Measurements from ENCODE around the gene KIF1C. TPM values are rescaled to one million over a fixed set of nuclear protein-coding genes. Genes with fewer than 3 reads are reported as not detected.

Gene KIF1C
- total and polyA plus RNA-seq, 2 donors (not counting 1 experiment from before 2014, with no cell fraction given): 5.7 to 29.6 TPM

DNA sequence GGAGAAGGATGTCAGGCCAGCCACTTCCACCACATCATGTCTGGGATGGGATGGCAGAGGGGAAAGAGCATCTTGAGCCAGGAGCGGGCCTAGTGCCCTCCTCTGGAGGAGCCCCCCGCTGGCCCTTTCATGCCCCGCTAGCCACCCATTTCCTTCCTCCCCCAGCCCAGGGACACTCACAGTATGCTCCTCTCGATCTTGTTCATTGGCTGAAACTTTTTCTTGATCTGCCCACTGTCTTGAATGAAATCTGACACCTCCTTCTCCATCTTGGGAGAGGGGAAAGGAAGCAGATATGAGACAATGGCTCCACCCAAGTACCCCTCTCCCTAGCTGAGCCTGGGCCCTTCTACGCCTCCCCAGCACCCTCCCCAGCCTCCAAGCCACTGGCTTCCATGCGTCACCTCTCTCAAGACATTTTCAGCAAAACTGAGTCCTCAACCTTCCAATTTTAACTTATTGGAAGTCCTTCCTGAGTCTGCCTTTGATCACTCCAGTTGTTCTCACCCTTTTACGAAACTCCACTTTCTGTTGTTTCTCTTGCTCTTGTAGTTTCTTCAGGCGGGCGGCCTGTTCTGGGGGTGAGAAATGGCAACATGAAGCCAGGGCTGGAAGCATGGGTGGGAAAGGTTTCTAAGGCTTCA, 37.3 kb upstream of the KIF1C start:
- H3K9me3 Mint-ChIP-seq (ENCODE audit: insufficient read depth): no peaks in the 10 kb centered on the region
- Histone ChIP-seq H3K79me2 (ENCODE audit: control insufficient read depth, insufficient read depth, low read length) (peaks cover 8% of the 10 kb centered on the region), H3K4me3 (ENCODE audit: control extremely low read depth in 1 of 5, extremely low read depth in 1 of 5, insufficient read depth in 1 of 5, low read depth in 2 of 5, low read length in 4 of 5) (no peak overlapping the region), H4K20me1 (ENCODE audit: control insufficient read depth, insufficient read depth, low read length, poor library complexity, severe bottlenecking) (no peaks in the 10 kb centered on the region), H3K4me1 (ENCODE audit: control insufficient read depth in 2 of 2, insufficient read depth in 2 of 2, low read length in 2 of 2) (no peaks in the 10 kb centered on the region), H3K36me3 (replicated peaks in 1 of 2; ENCODE audit: control extremely low read depth in 1 of 2, control insufficient read depth in 1 of 2, extremely low read depth in 1 of 2, insufficient read depth in 2 of 2, low read length in 1 of 2) (peaks cover 0 to 21% of the 10 kb centered on the region in 2 experiments), H3K9ac (ENCODE audit: low read length) (no peak overlapping the region), H3K27ac (ENCODE audit: low read length in 2 of 2) (no peak overlapping the region), H3K9me3 (ENCODE audit: control extremely low read depth in 1 of 3, control insufficient read depth in 2 of 3, insufficient read depth in 1 of 3, low read length in 2 of 3) (no peaks in the 10 kb centered on the region), H2AFZ (ENCODE audit: insufficient read depth, low read depth, low read length, poor library complexity, severe bottlenecking) (no peak overlapping the region), H3K4me2 (replicated peaks; ENCODE audit: low read depth, low read length, poor library complexity, severe bottlenecking) (no peak overlapping the region), H3K27me3 (replicated peaks in 1 of 4; ENCODE audit: control extremely low read depth in 1 of 4, control insufficient read depth in 3 of 4, insufficient read depth in 4 of 4, low read length in 3 of 4) (no peaks in the 10 kb centered on the region)
- POLR2A ChIA-PET: interaction anchor here (1.3 kb wide), 1 partner anchor 56 kb away, joined by 3 read pairs; no protein-coding TSS in a partner anchor
- intact Hi-C loops (cut with micrococcal nuclease): no loop called here
- TF ChIP-seq EZH2 (IDR thresholded peaks at IDR 0.05; ENCODE audit: borderline replicate concordance, insufficient read depth, low read depth, low read length, poor library complexity, severe bottlenecking) (no peak), CTCF (IDR thresholded peaks at IDR 0.05) (no peak)
- no peak overlapping the region for H3K4me3 Mint-ChIP-seq
- ATAC-seq (ENCODE audit: low read depth): no peak
- CTCF ChIA-PET: no interaction called here
- peaks cover 3% of the 10 kb centered on the region for H3K4me1 Mint-ChIP-seq
- DNase-seq: no peak
- H3K27me3 Mint-ChIP-seq: no peaks in the 10 kb centered on the region
- H3K27ac Mint-ChIP-seq: no peak overlapping the region
- 91% methylated on average over 4 of the region's 9 CpGs for WGBS (ENCODE audit: insufficient coverage)

DNA sequence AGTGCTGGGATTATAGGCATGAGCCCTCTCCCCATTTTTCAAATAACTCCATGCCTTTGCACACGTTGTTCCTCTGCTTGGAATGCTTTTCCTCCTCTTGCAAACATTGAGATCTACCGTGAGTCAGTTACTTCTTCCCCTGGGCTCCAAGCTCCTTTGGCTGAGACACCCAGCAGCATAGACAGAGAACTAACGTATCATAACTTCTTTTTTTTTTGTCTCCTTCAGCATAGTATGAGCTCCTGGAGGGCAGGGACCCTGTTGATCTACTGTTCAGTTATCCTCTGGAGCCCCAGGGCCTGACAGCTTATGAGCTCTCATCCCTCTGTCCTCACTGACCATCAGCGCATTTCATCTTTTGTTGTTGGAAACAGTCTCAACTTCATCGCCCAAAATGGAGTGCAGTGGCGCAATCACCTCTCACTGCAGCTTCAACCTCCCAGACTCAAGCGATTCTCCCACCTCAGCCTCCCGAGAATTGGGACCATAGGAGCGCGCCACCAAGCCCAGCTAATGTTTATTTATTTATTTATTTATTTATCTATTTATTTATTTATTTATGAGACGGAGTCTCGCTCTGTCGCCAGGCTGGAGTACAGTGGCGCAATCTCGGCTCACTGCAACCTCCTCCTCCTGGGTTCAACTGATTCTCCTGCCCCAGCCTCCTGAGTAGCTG, 32.3 kb upstream of the KIF1C start:
- intact Hi-C loops (cut with micrococcal nuclease): loop anchor here (5.0 kb wide), 1 partner anchor 52 kb away; no protein-coding TSS in a partner anchor
- H3K27ac ChIP-seq (ENCODE audit: low read length in 2 of 2): no peak overlapping the region
- no peak overlapping the region for H3K4me3 ChIP-seq (ENCODE audit: control extremely low read depth in 1 of 5, extremely low read depth in 1 of 5, insufficient read depth in 1 of 5, low read depth in 2 of 5, low read length in 4 of 5)
- ATAC-seq (ENCODE audit: low read depth): no peak
- H3K27me3 Mint-ChIP-seq: no peaks in the 10 kb centered on the region
- 98% methylated on average over 11 of the region's 15 CpGs for WGBS (ENCODE audit: insufficient coverage)
- CTCF ChIA-PET: interaction anchor here (0.8 to 2.8 kb wide), 7 partner anchors 14 to 65 kb away, joined by 3 to 24 read pairs (median 5); partner anchors contain the start of genes CAMTA2, PFN1, RNF167 and SLC25A11
- DNase-seq: no peak
- POLR2A ChIA-PET: interaction anchor here (0.6 to 4.7 kb wide), 3 partner anchors 17 to 234 kb away, joined by 6 to 81 read pairs (median 25); partner anchors contain the start of genes PFN1, RNF167 and SLC25A11
- no peaks in the 10 kb centered on the region for H3K27me3 ChIP-seq (replicated peaks in 1 of 4; ENCODE audit: control extremely low read depth in 1 of 4, control insufficient read depth in 3 of 4, insufficient read depth in 4 of 4, low read length in 3 of 4)
- peaks cover 17 to 22% of the 10 kb centered on the region in 2 donors for H3K4me1 ChIP-seq (ENCODE audit: control insufficient read depth in 2 of 2, insufficient read depth in 2 of 2, low read length in 2 of 2)
- no peak overlapping the region for H2AFZ ChIP-seq (ENCODE audit: insufficient read depth, low read depth, low read length, poor library complexity, severe bottlenecking)
- H3K9ac ChIP-seq (ENCODE audit: low read length): no peak overlapping the region
- H3K4me3 Mint-ChIP-seq: peak overlapping the region; percentile 66
- no peaks in the 10 kb centered on the region for H3K9me3 Mint-ChIP-seq (ENCODE audit: insufficient read depth)
- no peak overlapping the region for H3K4me2 ChIP-seq (replicated peaks; ENCODE audit: low read depth, low read length, poor library complexity, severe bottlenecking)
- peak overlapping the region; percentile 72 for H3K27ac Mint-ChIP-seq
- no peaks in the 10 kb centered on the region for H4K20me1 ChIP-seq (ENCODE audit: control insufficient read depth, insufficient read depth, low read length, poor library complexity, severe bottlenecking)
- TF ChIP-seq CTCF (IDR thresholded peaks at IDR 0.05) (no peak), EZH2 (IDR thresholded peaks at IDR 0.05; ENCODE audit: borderline replicate concordance, insufficient read depth, low read depth, low read length, poor library complexity, severe bottlenecking) (no peak)
- peaks cover 0 to 7% of the 10 kb centered on the region in 2 experiments for H3K36me3 ChIP-seq (replicated peaks in 1 of 2; ENCODE audit: control extremely low read depth in 1 of 2, control insufficient read depth in 1 of 2, extremely low read depth in 1 of 2, insufficient read depth in 2 of 2, low read length in 1 of 2)
- peaks cover 26% of the 10 kb centered on the region for H3K79me2 ChIP-seq (ENCODE audit: control insufficient read depth, insufficient read depth, low read length)
- peaks cover 13% of the 10 kb centered on the region for H3K4me1 Mint-ChIP-seq
- H3K9me3 ChIP-seq (ENCODE audit: control extremely low read depth in 1 of 3, control insufficient read depth in 2 of 3, insufficient read depth in 1 of 3, low read length in 2 of 3): no peaks in the 10 kb centered on the region
